B cell (primary cell): ENCODE measurements around the gene HYAL2.

Experiments used
- CTCF ChIP-seq: fragments of 200-600 bp; IDR thresholded peaks from one replicate; pipeline ENCODE4 v1.8.0; 2022; ENCODE audit warnings: antibody characterized with exemption, mild to moderate bottlenecking
- EZH2 ChIP-seq: IDR thresholded peaks from 2 replicates; pipeline ENCODE4 v1.6.1; 2012; ENCODE audit warnings: borderline replicate concordance, low read depth, mild to moderate bottlenecking, moderate library complexity, low read length; ENCODE audit not compliant: insufficient read depth, poor library complexity, severe bottlenecking

GRCh38 chr3:50340448-50341329 lies 18.1 kb upstream of the HYAL2 start, which contains the start of gene RASSF1:
- TF ChIP-seq CTCF: no peak
- TF ChIP-seq EZH2: no peak
